ENCODE results near the gene PPA2.

The PPA2 gene

DNA sequence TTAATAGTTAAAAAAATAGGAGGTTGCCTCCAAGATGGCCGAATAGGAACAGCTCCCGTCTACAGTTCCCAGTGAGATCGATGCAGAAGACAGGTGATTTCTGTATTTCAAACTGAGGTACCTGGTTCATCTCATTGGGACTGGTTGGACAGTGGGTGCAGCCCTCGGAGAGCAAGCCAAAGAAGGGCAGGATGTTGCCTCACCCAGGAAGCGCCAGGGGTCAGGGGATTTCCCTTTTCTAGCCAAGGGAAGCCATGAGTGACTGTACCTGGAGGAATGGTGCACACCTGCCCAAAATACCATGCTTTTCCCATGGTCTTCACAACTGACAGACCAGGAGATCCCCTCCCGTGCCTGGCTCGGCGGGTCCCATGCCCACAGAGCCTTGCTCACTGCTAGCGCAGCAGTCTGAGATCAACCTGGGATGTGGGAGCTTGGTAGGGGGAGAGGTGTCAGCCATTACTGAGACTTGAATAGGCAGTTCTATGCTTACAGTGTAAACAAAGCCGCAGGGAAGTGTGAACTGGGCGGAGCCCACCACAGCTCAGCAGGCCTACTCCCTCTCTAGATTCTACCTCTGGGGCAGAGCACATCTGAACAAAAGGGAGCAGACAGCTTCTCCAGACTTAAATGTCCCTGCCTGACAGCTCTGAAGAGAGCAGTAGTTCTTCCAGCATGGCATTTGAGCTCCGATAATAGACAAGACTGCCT lies 47.5 kb downstream of the PPA2 start:
- no peak for TF ChIP-seq TEAD4 (IDR thresholded peaks at IDR 0.05)
- TF ChIP-seq, protein P1, sequence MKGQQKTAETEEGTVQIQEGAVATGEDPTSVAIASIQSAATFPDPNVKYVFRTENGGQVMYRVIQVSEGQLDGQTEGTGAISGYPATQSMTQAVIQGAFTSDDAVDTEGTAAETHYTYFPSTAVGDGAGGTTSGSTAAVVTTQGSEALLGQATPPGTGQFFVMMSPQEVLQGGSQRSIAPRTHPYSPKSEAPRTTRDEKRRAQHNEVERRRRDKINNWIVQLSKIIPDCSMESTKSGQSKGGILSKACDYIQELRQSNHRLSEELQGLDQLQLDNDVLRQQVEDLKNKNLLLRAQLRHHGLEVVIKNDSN (IDR thresholded peaks at IDR 0.05), result no peak
- TF ChIP-seq EGR1 (IDR thresholded peaks at IDR 0.05), result no peak
- TF ChIP-seq, protein P2, sequence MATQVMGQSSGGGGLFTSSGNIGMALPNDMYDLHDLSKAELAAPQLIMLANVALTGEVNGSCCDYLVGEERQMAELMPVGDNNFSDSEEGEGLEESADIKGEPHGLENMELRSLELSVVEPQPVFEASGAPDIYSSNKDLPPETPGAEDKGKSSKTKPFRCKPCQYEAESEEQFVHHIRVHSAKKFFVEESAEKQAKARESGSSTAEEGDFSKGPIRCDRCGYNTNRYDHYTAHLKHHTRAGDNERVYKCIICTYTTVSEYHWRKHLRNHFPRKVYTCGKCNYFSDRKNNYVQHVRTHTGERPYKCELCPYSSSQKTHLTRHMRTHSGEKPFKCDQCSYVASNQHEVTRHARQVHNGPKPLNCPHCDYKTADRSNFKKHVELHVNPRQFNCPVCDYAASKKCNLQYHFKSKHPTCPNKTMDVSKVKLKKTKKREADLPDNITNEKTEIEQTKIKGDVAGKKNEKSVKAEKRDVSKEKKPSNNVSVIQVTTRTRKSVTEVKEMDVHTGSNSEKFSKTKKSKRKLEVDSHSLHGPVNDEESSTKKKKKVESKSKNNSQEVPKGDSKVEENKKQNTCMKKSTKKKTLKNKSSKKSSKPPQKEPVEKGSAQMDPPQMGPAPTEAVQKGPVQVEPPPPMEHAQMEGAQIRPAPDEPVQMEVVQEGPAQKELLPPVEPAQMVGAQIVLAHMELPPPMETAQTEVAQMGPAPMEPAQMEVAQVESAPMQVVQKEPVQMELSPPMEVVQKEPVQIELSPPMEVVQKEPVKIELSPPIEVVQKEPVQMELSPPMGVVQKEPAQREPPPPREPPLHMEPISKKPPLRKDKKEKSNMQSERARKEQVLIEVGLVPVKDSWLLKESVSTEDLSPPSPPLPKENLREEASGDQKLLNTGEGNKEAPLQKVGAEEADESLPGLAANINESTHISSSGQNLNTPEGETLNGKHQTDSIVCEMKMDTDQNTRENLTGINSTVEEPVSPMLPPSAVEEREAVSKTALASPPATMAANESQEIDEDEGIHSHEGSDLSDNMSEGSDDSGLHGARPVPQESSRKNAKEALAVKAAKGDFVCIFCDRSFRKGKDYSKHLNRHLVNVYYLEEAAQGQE (IDR thresholded peaks at IDR 0.05; ENCODE audit: low read depth), result no peak
- TF ChIP-seq NFIC (IDR thresholded peaks at IDR 0.05), result no peak
- TF ChIP-seq FOXM1 (IDR thresholded peaks at IDR 0.05; ENCODE audit: borderline replicate concordance, low read depth), result no peak
- TF ChIP-seq, protein P3, sequence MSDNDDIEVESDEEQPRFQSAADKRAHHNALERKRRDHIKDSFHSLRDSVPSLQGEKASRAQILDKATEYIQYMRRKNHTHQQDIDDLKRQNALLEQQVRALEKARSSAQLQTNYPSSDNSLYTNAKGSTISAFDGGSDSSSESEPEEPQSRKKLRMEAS (IDR thresholded peaks at IDR 0.05), result no peak
- TF ChIP-seq RAD21 (IDR thresholded peaks at IDR 0.05; ENCODE audit: low read depth), result no peak
- no peak for TF ChIP-seq CEBPB (IDR thresholded peaks at IDR 0.05)
- no peak for TF ChIP-seq TCF12 (IDR thresholded peaks at IDR 0.05; ENCODE audit: low read depth)
- no peak for TF ChIP-seq TAF1 (IDR thresholded peaks at IDR 0.05; ENCODE audit: low read depth)
- TF ChIP-seq ZBTB7A (IDR thresholded peaks at IDR 0.05; ENCODE audit: low read depth), result no peak
- no peak for TF ChIP-seq CREB1 (IDR thresholded peaks at IDR 0.05; ENCODE audit: low read depth)
- no peak for TF ChIP-seq EP300 (IDR thresholded peaks at IDR 0.05; ENCODE audit: borderline replicate concordance)
- TF ChIP-seq YY1 (IDR thresholded peaks at IDR 0.05; ENCODE audit: low read depth), result no peak

DNA sequence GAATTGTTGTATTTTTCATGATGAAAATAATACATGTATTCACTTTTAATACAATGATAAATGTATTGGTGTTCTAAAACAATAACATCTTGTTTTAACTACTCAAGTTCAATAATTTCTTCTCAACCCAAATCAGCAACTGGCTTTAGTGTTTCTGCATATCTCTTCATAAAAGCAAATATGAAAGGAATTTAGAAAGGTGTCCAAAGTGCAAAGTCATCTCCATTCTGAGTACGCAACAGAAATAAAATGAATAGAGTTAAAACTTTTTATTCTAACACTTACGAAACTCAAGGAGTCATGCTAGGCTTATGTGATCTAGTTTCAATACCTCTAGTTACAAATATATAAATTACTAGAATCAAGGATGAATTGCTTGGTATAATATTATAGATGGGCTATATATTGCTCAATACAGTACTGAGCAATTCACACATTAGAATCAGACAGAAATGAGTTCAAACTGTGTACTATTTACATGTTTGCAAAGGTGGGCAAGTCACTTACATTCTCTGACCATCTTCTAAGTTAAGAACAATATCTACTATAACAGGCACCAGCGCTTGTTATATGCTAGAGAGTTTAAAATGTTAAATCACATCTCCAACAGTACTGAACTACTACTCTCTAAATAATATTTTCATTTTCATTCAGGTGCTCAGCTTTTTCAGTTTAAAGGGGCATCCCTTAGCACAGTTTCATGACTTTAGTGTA lies 51.5 kb downstream of the PPA2 start:
- TF ChIP-seq YY1 (IDR thresholded peaks at IDR 0.05; ENCODE audit: low read depth), result no peak
- no peak for TF ChIP-seq TEAD4 (IDR thresholded peaks at IDR 0.05)
- TF ChIP-seq ZBTB7A (IDR thresholded peaks at IDR 0.05; ENCODE audit: low read depth), result no peak
- TF ChIP-seq CREB1 (IDR thresholded peaks at IDR 0.05; ENCODE audit: low read depth), result no peak
- TF ChIP-seq RAD21 (IDR thresholded peaks at IDR 0.05; ENCODE audit: low read depth), result no peak
- TF ChIP-seq, protein P3 (IDR thresholded peaks at IDR 0.05), result no peak
- no peak for TF ChIP-seq TAF1 (IDR thresholded peaks at IDR 0.05; ENCODE audit: low read depth)
- no peak for TF ChIP-seq EGR1 (IDR thresholded peaks at IDR 0.05)
- TF ChIP-seq, protein P2 (IDR thresholded peaks at IDR 0.05; ENCODE audit: low read depth), result no peak
- TF ChIP-seq, protein P1 (IDR thresholded peaks at IDR 0.05), result no peak
- TF ChIP-seq FOXM1 (IDR thresholded peaks at IDR 0.05; ENCODE audit: borderline replicate concordance, low read depth), result no peak
- no peak for TF ChIP-seq NFIC (IDR thresholded peaks at IDR 0.05)
- TF ChIP-seq CEBPB (IDR thresholded peaks at IDR 0.05), result no peak
- TF ChIP-seq EP300 (IDR thresholded peaks at IDR 0.05; ENCODE audit: borderline replicate concordance), result no peak
- no peak for TF ChIP-seq TCF12 (IDR thresholded peaks at IDR 0.05; ENCODE audit: low read depth)

DNA sequence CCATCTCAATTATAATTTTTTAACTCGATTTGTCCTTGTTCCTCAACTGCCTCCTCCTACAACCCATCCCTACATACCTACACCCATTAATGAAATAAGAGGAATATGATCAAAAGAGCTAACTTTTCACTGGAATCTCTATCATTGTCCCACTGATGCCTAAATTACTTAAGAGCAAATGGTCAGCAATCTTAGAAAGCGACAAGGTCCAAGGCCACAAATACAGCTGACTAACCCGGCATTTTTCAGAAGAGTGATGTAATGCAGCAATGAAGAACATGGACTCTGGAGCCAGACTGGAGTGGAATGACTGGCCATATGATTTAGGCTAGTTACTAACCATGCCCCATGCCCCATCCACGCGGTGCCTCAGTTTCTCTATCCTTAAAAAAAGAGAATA lies 56.2 kb downstream of the PPA2 start:
- no peak for TF ChIP-seq TEAD4 (IDR thresholded peaks at IDR 0.05)
- no peak for TF ChIP-seq RAD21 (IDR thresholded peaks at IDR 0.05; ENCODE audit: low read depth)
- TF ChIP-seq EP300 (IDR thresholded peaks at IDR 0.05; ENCODE audit: borderline replicate concordance), result no peak
- TF ChIP-seq, protein P1 (IDR thresholded peaks at IDR 0.05), result no peak
- TF ChIP-seq ZBTB7A (IDR thresholded peaks at IDR 0.05; ENCODE audit: low read depth), result no peak
- TF ChIP-seq, protein P2 (IDR thresholded peaks at IDR 0.05; ENCODE audit: low read depth), result no peak
- no peak for TF ChIP-seq NFIC (IDR thresholded peaks at IDR 0.05)
- TF ChIP-seq CREB1 (IDR thresholded peaks at IDR 0.05; ENCODE audit: low read depth), result no peak
- no peak for TF ChIP-seq TAF1 (IDR thresholded peaks at IDR 0.05; ENCODE audit: low read depth)
- TF ChIP-seq, protein P3 (IDR thresholded peaks at IDR 0.05), result no peak
- TF ChIP-seq YY1 (IDR thresholded peaks at IDR 0.05; ENCODE audit: low read depth), result no peak
- no peak for TF ChIP-seq FOXM1 (IDR thresholded peaks at IDR 0.05; ENCODE audit: borderline replicate concordance, low read depth)
- no peak for TF ChIP-seq TCF12 (IDR thresholded peaks at IDR 0.05; ENCODE audit: low read depth)
- no peak for TF ChIP-seq EGR1 (IDR thresholded peaks at IDR 0.05)

Data from Ishikawa (cell line).